GM10266 (cell line): ENCODE measurements around the gene RALGPS1.

Experiments
- DNase-seq: peaks from one replicate; pipeline ENCODE4 v3.0.0; 2012; ENCODE audit errors: extremely low spot score
- TF ChIP-seq, protein P1 (sequence below): IDR thresholded peaks from 2 replicates; pipeline ENCODE4 v1.5.1; 2012; ENCODE audit warnings: mild to moderate bottlenecking, low read depth; ENCODE audit not compliant: control insufficient read depth, insufficient read depth; ENCODE audit errors: missing control alignments

RALGPS1 gene

DNA sequence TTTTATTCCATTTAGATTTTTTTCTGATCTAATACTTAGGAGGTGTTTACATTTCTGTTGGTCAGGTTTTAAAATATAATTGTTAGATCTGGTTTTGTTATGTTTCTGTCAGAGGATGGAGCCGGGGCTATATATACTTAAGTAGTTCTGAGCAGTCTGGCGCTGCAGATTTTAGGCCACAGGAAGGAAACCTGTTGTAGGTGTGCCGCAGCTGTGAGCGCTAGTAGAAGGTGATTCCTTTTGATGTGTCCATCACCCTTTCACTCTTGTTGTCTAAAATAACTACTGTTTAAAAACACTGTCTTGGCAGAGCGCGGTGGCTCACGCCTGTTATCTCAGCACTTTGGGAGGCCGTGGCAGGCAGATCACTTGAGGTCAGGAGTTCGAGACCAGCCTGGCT, 37.2 kb upstream of the RALGPS1 start:
- TF ChIP-seq, protein P1, sequence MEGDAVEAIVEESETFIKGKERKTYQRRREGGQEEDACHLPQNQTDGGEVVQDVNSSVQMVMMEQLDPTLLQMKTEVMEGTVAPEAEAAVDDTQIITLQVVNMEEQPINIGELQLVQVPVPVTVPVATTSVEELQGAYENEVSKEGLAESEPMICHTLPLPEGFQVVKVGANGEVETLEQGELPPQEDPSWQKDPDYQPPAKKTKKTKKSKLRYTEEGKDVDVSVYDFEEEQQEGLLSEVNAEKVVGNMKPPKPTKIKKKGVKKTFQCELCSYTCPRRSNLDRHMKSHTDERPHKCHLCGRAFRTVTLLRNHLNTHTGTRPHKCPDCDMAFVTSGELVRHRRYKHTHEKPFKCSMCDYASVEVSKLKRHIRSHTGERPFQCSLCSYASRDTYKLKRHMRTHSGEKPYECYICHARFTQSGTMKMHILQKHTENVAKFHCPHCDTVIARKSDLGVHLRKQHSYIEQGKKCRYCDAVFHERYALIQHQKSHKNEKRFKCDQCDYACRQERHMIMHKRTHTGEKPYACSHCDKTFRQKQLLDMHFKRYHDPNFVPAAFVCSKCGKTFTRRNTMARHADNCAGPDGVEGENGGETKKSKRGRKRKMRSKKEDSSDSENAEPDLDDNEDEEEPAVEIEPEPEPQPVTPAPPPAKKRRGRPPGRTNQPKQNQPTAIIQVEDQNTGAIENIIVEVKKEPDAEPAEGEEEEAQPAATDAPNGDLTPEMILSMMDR, result no peak
- DNase-seq, result no peak

GRCh38 chr9:126879288-126879687, 35.3 kb upstream of the RALGPS1 start:
- TF ChIP-seq, protein P1, result no peak
- DNase-seq, result no peak

DNA sequence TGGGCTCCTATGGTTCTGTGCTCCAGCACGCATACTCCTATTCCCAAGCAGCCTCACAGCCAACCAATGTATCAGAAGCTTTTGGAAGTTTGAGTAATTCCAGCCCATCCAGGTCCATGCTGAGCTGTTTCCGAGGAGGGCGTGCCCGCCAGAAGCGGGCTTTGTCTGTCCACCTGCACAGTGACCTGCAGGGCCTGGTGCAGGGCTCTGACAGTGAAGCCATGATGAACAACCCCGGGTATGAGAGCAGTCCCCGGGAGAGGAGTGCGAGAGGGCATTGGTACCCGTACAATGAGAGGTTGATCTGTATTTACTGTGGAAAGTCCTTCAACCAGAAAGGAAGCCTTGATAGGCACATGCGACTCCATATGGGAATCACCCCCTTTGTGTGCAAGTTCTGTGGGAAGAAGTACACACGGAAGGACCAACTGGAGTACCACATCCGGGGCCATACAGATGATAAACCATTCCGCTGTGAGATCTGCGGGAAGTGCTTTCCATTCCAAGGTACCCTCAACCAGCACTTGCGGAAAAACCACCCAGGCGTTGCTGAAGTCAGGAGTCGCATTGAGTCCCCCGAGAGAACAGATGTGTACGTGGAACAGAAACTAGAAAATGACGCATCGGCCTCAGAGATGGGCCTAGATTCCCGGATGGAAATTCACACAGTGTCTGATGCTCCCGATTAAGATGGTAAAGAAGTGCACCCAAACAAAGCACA, 34.2 kb upstream of the RALGPS1 start:
- no peak for DNase-seq
- TF ChIP-seq, protein P1, result no peak

GRCh38 chr9:126880947-126881332, 33.6 kb upstream of the RALGPS1 start:
- TF ChIP-seq, protein P1, result no peak
- DNase-seq, result no peak

DNA sequence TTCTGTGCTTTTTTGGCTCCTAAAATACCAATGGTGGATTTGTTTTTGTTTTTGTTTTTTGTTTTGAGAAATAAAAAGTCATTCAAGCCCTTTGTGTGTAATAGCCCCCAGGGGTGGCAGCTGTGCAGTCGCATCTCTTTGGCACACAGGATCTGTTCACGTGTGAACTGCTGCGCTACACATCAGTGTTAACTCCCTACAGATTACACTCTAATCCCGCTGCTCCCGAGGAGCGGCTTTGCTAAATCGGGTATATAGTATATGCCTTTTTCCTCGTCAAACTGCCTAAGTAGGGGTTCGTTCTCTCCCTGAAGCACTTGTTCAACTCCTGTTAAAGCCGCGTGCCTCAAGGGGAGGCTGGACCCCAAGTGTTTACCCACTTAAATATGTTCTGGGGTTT, 31.8 kb upstream of the RALGPS1 start:
- TF ChIP-seq, protein P1, result no peak

DNA sequence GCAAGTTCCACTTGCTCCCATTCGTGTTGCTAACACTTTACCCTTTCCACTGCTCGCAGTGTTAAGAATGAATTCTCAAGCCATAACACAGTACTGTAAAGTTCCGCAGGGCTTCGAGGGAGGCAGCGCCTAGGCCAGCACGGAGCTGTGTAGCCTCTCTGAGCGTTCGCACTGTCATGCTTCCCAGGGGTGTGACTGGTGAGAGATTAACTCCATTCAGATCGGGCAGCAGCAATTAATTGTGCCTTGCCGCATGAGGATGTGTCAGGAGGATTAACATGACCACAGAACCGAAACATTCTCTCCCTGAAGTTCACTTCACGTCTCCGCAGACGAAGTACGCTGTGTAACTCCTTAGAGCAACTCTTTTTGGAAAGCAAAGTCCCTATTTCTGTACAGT, 30.9 kb upstream of the RALGPS1 start:
- TF ChIP-seq, protein P1, result no peak
- DNase-seq, result no peak

More for the DNA sequence above, 31.8 kb upstream of the RALGPS1 start:
- no peak for DNase-seq

DNA sequence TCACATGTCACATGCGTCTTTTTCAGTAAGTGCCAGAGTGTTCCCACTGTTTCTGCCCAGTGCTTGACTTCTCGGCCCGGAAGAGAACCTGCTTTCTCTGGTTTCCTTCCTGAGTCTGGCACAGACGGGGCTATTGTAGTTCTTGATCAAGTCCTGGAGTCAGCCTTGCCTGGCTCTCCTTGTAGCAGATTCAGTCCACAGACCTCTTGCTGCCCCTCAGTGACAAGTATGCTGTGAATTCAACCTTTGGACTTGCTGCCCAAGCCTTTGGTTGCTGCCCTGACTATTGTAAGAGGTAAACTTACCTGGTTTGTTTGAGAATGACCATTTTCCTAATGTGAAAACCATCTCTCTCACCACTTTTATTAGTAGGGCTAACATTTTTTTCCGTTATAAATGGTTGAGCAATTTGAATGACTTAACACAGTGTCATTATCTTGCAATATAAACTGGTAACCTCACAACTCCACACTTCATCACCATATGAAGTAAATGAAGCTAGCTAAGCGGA, 29.4 kb upstream of the RALGPS1 start:
- no peak for DNase-seq
- TF ChIP-seq, protein P1, result no peak
